LoVo (cell line): ENCODE data around the gene PLEK.
"Not testable (repeated sequence)": the region's sequence is repeated elsewhere in the genome, so short reads cannot be mapped to it uniquely, and the experiment has no call there.

ENCODE experiments used
- DNase-seq: peaks from one replicate; pipeline ENCODE4 v3.0.0-alpha.2; 2016; ENCODE audit warnings: low spot score

PLEK gene

GRCh38 chr2:68352651-68353391, 12.3 kb upstream of the PLEK start:
- no peak for DNase-seq

GRCh38 chr2:68356599-68357239, 8.4 kb upstream of the PLEK start:
- DNase-seq: no peak

GRCh38 chr2:68357605-68358337, 7.3 kb upstream of the PLEK start:
- no peak for DNase-seq

GRCh38 chr2:68359889-68360288, 5.2 kb upstream of the PLEK start:
- DNase-seq: no peak

GRCh38 chr2:68362069-68362468, 3.0 kb upstream of the PLEK start:
- DNase-seq: peak; percentile 72

GRCh38 chr2:68362749-68363148, 2.3 kb upstream of the PLEK start:
- no peak for DNase-seq

GRCh38 chr2:68363721-68364120, 1.4 kb upstream of the PLEK start:
- no peak for DNase-seq

- DNase-seq: no peak
Observed at GRCh38 chr2:68366083-68366560, 1.0 kb downstream of the PLEK start.

GRCh38 chr2:68367953-68368653, 3.0 kb downstream of the PLEK start:
- DNase-seq: no peak

GRCh38 chr2:68368654-68369336, 3.7 kb downstream of the PLEK start:
- no peak for DNase-seq

- no peak for DNase-seq
Observed at GRCh38 chr2:68369337-68369734, 4.3 kb downstream of the PLEK start.

GRCh38 chr2:68371138-68371537, 6.1 kb downstream of the PLEK start:
- DNase-seq: no peak

- DNase-seq: no peak
Observed at GRCh38 chr2:68371581-68371980, 6.5 kb downstream of the PLEK start.

GRCh38 chr2:68372485-68372884, 7.4 kb downstream of the PLEK start:
- no peak for DNase-seq

- DNase-seq: no peak
Observed at GRCh38 chr2:68374184-68374583, 9.1 kb downstream of the PLEK start.

- no peak for DNase-seq
Observed at GRCh38 chr2:68375582-68375981, 10.5 kb downstream of the PLEK start.

- DNase-seq: no peak
Observed at GRCh38 chr2:68377137-68377780, 12.2 kb downstream of the PLEK start.

- not testable (repeated sequence) for DNase-seq
Observed at GRCh38 chr2:68378779-68379178, 13.7 kb downstream of the PLEK start.

- no peak for DNase-seq
Observed at GRCh38 chr2:68379184-68379708, 14.2 kb downstream of the PLEK start.

GRCh38 chr2:68383778-68384177, 18.7 kb downstream of the PLEK start:
- DNase-seq: no peak
